Activated CD8-positive, alpha-beta T cell treated with anti-CD3 and anti-CD28 coated beads for 36 hours (primary cell): ENCODE data around the gene TRAF4. TPM values are rescaled to one million over a fixed set of nuclear protein-coding genes. Genes with fewer than 3 reads are reported as not detected.
"Not testable (repeated sequence)": the region's sequence is repeated elsewhere in the genome, so short reads cannot be mapped to it uniquely, and the experiment has no call there.

Experiments
- ATAC-seq: fragments of 200-7000 bp; cut with Tn5 transposase; one replicate; pipeline ENCODE4 v1.10.0; 2021; ENCODE audit warnings: mild to moderate bottlenecking, moderate library complexity
- CTCF ChIA-PET: fragments of 350-600 bp; sonication (Branson Sonifier 250); formaldehyde crosslinking; loops from one replicate; lab custom pipeline; 2021; ENCODE audit warnings: antibody characterized with exemption; lab: Charles Lee
- POLR2A ChIA-PET: fragments of 350-600 bp; sonication (Branson Sonifier 250); formaldehyde crosslinking; loops from one replicate; lab custom pipeline; 2021; ENCODE audit warnings: antibody characterized with exemption; lab: Charles Lee
- DNase-seq: peaks from one replicate; pipeline ENCODE4 v3.0.0-alpha.2; 2020
- H3K27ac Mint-ChIP-seq: one replicate; pipeline ENCODE4 v1.8.0; 2021; ENCODE audit warnings: mild to moderate bottlenecking, mixed read lengths
- H3K27me3 Mint-ChIP-seq: one replicate; pipeline ENCODE4 v1.8.0; 2021; ENCODE audit warnings: mixed read lengths
- H3K36me3 Mint-ChIP-seq: one replicate; pipeline ENCODE4 v1.8.0; 2021; ENCODE audit warnings: low read depth, mixed read lengths
- H3K4me1 Mint-ChIP-seq: one replicate; pipeline ENCODE4 v1.8.0; 2021; ENCODE audit warnings: low read depth, mixed read lengths
- H3K4me3 Mint-ChIP-seq: one replicate; pipeline ENCODE4 v1.8.0; 2021; ENCODE audit warnings: mild to moderate bottlenecking, moderate library complexity, mixed read lengths
- H3K9me3 Mint-ChIP-seq: one replicate; pipeline ENCODE4 v1.8.0; 2021; ENCODE audit warnings: mixed read lengths
- intact Hi-C: fragments of 100-400 bp; cut with micrococcal nuclease; formaldehyde crosslinking; loops from one replicate; pipeline ENCODE4 v1.10.0; 2022
- total RNA-seq, 2 experiments: library from RNA; stranded (reverse); gene quantifications; one replicate each; pipeline ENCODE4 v1.2.3, GENCODE V29; 2021
- TF ChIP-seq, protein P1 (sequence below): fragments of 200-600 bp; IDR thresholded peaks from one replicate; pipeline ENCODE4 v1.8.0; 2022; ENCODE audit warnings: antibody characterized with exemption, mild to moderate bottlenecking

The TRAF4 gene
- total RNA-seq, 2 experiments from 2014 or later: 140 to 151 TPM

- no peak overlapping the region for H3K27ac Mint-ChIP-seq
- CTCF ChIA-PET: interaction anchor here (0.9 to 1.2 kb wide), 3 partner anchors 8 to 15 kb away, joined by 3 to 6 read pairs (median 6); partner anchors contain the start of genes TLCD1 and TRAF4
- DNase-seq: no peak
- POLR2A ChIA-PET: interaction anchor here (1.3 to 20.7 kb wide), 4 partner anchors 8 to 17 kb away, joined by 4 to 480 read pairs (median 6); partner anchors contain the start of genes NEK8, RPL23A and TLCD1
- H3K27me3 Mint-ChIP-seq: no peaks in the 10 kb centered on the region
- H3K4me3 Mint-ChIP-seq: no peak overlapping the region
- peaks cover 3% of the 10 kb centered on the region for H3K9me3 Mint-ChIP-seq
- H3K4me1 Mint-ChIP-seq: peaks cover 35% of the 10 kb centered on the region
- intact Hi-C loops: no loop called here
- TF ChIP-seq, protein P1, sequence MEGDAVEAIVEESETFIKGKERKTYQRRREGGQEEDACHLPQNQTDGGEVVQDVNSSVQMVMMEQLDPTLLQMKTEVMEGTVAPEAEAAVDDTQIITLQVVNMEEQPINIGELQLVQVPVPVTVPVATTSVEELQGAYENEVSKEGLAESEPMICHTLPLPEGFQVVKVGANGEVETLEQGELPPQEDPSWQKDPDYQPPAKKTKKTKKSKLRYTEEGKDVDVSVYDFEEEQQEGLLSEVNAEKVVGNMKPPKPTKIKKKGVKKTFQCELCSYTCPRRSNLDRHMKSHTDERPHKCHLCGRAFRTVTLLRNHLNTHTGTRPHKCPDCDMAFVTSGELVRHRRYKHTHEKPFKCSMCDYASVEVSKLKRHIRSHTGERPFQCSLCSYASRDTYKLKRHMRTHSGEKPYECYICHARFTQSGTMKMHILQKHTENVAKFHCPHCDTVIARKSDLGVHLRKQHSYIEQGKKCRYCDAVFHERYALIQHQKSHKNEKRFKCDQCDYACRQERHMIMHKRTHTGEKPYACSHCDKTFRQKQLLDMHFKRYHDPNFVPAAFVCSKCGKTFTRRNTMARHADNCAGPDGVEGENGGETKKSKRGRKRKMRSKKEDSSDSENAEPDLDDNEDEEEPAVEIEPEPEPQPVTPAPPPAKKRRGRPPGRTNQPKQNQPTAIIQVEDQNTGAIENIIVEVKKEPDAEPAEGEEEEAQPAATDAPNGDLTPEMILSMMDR: no peak
- H3K36me3 Mint-ChIP-seq: peaks cover 12% of the 10 kb centered on the region
- no peak for ATAC-seq
These were observed 8.5 kb upstream of the TRAF4 start for GRCh38 chr17:28735242-28735722.

DNA sequence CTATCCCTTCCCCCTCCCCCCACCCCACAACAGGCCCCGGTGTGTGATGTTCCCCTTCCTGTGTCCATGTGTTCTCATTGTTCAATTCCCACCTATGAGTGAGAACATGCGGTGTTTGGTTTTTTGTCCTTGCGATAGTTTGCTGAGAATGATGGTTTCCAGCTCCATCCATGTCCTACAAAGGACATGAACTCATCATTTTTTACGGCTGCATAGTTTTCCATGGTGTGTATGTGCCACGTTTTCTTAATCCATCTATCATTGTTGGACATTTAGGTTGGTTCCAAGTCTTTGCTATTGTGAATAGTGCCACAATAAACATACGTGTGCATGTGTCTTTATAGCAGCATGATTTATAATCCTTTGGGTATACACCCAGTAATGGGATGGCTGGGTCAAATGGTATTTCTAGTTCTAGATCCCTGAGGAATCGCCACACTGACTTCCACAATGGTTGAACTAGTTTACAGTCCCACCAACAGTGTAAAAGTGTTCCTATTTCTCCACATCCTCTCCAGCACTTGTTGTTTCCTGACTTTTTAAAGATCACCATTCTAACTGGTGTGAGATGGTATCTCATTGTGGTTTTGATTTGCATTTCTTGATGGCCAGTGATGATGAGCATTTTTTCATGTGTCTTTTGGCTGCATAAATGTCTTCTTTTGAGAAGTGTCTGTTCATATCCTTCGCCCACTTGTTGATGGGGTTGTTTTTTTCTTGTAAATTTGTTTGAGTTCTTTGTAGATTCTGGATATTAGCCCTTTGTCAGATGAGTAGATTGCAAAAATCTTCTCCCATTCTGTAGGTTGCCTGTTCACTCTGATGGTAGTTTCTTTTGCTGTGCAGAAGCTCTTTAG is 7.7 kb upstream of the TRAF4 start:
- H3K27me3 Mint-ChIP-seq, ATAC-seq, H3K27ac Mint-ChIP-seq, H3K4me3 Mint-ChIP-seq, intact Hi-C loops, DNase-seq, H3K9me3 Mint-ChIP-seq: not testable (repeated sequence)
- Mint-ChIP-seq H3K4me1 (peaks cover 35% of the 10 kb centered on the region), H3K36me3 (peaks cover 20% of the 10 kb centered on the region)
- ChIA-PET CTCF (interaction anchor here (0.9 to 1.2 kb wide), 2 partner anchors 7 to 14 kb away, joined by 3 to 6 read pairs; partner anchors contain the start of gene TRAF4), POLR2A (interaction anchor here (0.6 to 20.7 kb wide), 4 partner anchors 10 to 117 kb away, joined by 4 to 480 read pairs (median 4); partner anchors contain the start of genes NEK8, RPL23A and TLCD1)

DNA sequence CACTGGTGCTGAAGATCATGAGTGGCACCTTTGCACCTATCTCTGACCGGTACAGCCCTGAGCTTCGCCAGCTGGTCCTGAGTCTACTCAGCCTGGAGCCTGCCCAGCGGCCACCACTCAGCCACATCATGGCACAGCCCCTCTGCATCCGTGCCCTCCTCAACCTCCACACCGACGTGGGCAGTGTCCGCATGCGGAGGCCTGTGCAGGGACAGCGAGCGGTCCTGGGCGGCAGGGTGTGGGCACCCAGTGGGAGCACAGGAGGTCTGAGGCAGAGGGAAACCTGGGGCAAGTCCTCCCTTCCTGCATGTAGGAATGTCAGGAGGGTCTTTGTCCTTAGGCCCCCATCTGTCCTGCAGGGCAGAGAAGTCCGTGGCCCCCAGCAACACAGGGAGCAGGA is 6.5 kb upstream of the TRAF4 start:
- intact Hi-C loops: no loop called here
- H3K36me3 Mint-ChIP-seq: peaks cover 19% of the 10 kb centered on the region
- H3K27me3 Mint-ChIP-seq: no peaks in the 10 kb centered on the region
- CTCF ChIA-PET: no interaction called here
- no peak for DNase-seq
- H3K4me1 Mint-ChIP-seq: peaks cover 42% of the 10 kb centered on the region
- TF ChIP-seq, protein P1: no peak
- no peak overlapping the region for H3K4me3 Mint-ChIP-seq
- ATAC-seq: no peak
- H3K9me3 Mint-ChIP-seq: peaks cover 3% of the 10 kb centered on the region
- H3K27ac Mint-ChIP-seq: no peak overlapping the region
- POLR2A ChIA-PET: interaction anchor here (0.5 to 20.7 kb wide), 3 partner anchors 13 to 1877 kb away, joined by 3 to 480 read pairs (median 4); partner anchors contain the start of genes NEK8, RPL23A and TLCD1

GRCh38 chr17:28737770-28738679 is 5.8 kb upstream of the TRAF4 start:
- Mint-ChIP-seq H3K9me3 (peaks cover 3% of the 10 kb centered on the region), H3K36me3 (peaks cover 19% of the 10 kb centered on the region), H3K27ac (peak overlapping the region; percentile 80), H3K4me1 (peaks cover 42% of the 10 kb centered on the region), H3K4me3 (peak overlapping the region; percentile 44), H3K27me3 (no peaks in the 10 kb centered on the region)
- TF ChIP-seq, protein P1: no peak
- DNase-seq: no peak
- intact Hi-C loops: no loop called here
- ATAC-seq: peak; percentile 18
- ChIA-PET POLR2A (interaction anchor here (0.5 to 20.7 kb wide), 4 partner anchors 11 to 1877 kb away, joined by 3 to 480 read pairs (median 6); partner anchors contain the start of genes NEK8, PROCA1, RPL23A and TLCD1), CTCF (interaction anchor here (1.1 to 17.1 kb wide), 3 partner anchors 11 to 26 kb away, joined by 4 to 609 read pairs (median 17); partner anchors contain the start of genes NEK8 and TLCD1)
